ENCODE results near the gene NRM. TPM values are rescaled to one million over a fixed set of nuclear protein-coding genes. Genes with fewer than 3 reads are reported as not detected.

NRM gene
- total and polyA plus RNA-seq, 2 of the 13 experiments (the other 11 are each of a cell fraction or from before 2014, with no cell fraction given), result 12.5 to 16.0 TPM

DNA sequence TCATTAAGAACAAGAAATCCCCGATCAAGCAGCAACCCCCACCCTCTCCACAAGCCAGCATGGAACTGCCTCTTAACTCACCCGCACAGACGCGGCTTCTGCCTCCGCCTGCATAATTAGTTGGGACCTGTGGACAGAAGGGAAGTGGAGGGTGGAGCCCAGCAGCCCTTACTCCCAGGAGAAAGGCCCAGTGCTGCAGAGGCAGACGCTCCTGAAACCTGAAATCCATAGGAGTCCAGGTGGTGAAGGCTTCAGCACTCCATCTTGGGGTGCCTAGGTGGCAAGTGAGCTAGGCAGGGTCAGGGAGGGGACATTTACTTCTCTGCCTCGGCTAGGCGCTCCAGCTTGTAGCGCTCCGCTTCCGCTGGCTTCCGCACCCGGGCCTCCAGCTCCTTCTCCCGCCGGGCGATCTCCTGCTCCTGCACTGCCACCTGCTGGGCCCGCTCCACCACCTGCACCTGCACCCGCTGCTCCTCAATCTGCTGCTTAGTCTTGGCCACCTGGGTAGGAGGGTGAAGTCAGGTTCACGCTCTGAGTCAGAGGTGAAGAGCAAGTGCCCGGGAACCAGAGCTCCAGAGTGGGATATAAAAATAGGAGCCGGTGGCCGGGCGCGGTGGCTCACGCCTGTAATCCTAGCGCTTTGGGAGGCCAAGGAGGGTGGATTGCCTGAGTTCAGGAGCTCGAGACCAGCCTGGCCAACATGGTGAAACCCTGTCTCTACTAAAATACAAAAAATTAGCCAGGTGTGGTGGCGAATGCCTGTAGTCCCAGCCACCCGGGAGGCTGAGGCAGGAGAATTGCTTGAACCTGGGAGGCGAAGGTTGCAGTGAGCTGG lies 40.0 kb upstream of the NRM start (continued):
- TF ChIP-seq, protein P1, sequence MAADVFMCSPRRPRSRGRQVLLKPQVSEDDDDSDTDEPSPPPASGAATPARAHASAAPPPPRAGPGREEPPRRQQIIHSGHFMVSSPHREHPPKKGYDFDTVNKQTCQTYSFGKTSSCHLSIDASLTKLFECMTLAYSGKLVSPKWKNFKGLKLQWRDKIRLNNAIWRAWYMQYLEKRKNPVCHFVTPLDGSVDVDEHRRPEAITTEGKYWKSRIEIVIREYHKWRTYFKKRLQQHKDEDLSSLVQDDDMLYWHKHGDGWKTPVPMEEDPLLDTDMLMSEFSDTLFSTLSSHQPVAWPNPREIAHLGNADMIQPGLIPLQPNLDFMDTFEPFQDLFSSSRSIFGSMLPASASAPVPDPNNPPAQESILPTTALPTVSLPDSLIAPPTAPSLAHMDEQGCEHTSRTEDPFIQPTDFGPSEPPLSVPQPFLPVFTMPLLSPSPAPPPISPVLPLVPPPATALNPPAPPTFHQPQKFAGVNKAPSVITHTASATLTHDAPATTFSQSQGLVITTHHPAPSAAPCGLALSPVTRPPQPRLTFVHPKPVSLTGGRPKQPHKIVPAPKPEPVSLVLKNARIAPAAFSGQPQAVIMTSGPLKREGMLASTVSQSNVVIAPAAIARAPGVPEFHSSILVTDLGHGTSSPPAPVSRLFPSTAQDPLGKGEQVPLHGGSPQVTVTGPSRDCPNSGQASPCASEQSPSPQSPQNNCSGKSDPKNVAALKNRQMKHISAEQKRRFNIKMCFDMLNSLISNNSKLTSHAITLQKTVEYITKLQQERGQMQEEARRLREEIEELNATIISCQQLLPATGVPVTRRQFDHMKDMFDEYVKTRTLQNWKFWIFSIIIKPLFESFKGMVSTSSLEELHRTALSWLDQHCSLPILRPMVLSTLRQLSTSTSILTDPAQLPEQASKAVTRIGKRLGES (CRISPR knock-in tag; IDR thresholded peaks at IDR 0.05; ENCODE audit: borderline replicate concordance), result no peak
- TF ChIP-seq RBM39 (IDR thresholded peaks at IDR 0.05; ENCODE audit: low read depth, low read length, poor library complexity, severe bottlenecking) (peak; percentile 30), MZF1 (CRISPR knock-in tag; IDR thresholded peaks at IDR 0.05; ENCODE audit: borderline replicate concordance) (no peak), NONO (IDR thresholded peaks at IDR 0.05) (no peak), NONO (CRISPR knock-in tag; conservative IDR thresholded peaks at IDR 0.05) (peak; percentile 56; the same call in 1 of the 2 replicates), ZNF691 (CRISPR knock-in tag; IDR thresholded peaks at IDR 0.05; ENCODE audit: borderline replicate concordance, low read depth) (0 out of 2 replicates have a peak, but pooled peaks have one; percentile 40), ZNF841 (CRISPR knock-in tag; IDR thresholded peaks at IDR 0.05; ENCODE audit: borderline replicate concordance) (no peak), KMT2B (CRISPR knock-in tag; IDR thresholded peaks at IDR 0.05) (no peak), ZNF788 (CRISPR knock-in tag; IDR thresholded peaks at IDR 0.05; ENCODE audit: borderline replicate concordance) (peak; percentile 35; the same call in 1 of the 2 replicates), ZFP91 (CRISPR knock-in tag; IDR thresholded peaks at IDR 0.05; ENCODE audit: borderline replicate concordance) (peak; percentile 72; the same call in 1 of the 2 replicates), KLF9 (CRISPR knock-in tag; IDR thresholded peaks at IDR 0.05; ENCODE audit: low read depth) (no peak), HMG20A (CRISPR knock-in tag; IDR thresholded peaks at IDR 0.05; ENCODE audit: borderline replicate concordance) (no peak), TP53 (CRISPR knock-in tag; conservative IDR thresholded peaks at IDR 0.05) (no peak), ZNF543 (CRISPR knock-in tag; IDR thresholded peaks at IDR 0.05) (no peak)
- TF ChIP-seq, protein P2, sequence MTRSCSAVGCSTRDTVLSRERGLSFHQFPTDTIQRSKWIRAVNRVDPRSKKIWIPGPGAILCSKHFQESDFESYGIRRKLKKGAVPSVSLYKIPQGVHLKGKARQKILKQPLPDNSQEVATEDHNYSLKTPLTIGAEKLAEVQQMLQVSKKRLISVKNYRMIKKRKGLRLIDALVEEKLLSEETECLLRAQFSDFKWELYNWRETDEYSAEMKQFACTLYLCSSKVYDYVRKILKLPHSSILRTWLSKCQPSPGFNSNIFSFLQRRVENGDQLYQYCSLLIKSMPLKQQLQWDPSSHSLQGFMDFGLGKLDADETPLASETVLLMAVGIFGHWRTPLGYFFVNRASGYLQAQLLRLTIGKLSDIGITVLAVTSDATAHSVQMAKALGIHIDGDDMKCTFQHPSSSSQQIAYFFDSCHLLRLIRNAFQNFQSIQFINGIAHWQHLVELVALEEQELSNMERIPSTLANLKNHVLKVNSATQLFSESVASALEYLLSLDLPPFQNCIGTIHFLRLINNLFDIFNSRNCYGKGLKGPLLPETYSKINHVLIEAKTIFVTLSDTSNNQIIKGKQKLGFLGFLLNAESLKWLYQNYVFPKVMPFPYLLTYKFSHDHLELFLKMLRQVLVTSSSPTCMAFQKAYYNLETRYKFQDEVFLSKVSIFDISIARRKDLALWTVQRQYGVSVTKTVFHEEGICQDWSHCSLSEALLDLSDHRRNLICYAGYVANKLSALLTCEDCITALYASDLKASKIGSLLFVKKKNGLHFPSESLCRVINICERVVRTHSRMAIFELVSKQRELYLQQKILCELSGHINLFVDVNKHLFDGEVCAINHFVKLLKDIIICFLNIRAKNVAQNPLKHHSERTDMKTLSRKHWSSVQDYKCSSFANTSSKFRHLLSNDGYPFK (CRISPR knock-in tag; IDR thresholded peaks at IDR 0.05; ENCODE audit: borderline replicate concordance), result 0 out of 2 replicates have a peak, but pooled peaks have one; percentile 24
- TF ChIP-seq, protein P3, sequence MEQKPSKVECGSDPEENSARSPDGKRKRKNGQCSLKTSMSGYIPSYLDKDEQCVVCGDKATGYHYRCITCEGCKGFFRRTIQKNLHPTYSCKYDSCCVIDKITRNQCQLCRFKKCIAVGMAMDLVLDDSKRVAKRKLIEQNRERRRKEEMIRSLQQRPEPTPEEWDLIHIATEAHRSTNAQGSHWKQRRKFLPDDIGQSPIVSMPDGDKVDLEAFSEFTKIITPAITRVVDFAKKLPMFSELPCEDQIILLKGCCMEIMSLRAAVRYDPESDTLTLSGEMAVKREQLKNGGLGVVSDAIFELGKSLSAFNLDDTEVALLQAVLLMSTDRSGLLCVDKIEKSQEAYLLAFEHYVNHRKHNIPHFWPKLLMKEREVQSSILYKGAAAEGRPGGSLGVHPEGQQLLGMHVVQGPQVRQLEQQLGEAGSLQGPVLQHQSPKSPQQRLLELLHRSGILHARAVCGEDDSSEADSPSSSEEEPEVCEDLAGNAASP (CRISPR knock-in tag; IDR thresholded peaks at IDR 0.05; ENCODE audit: borderline replicate concordance), result no peak

Data from HepG2 (cell line).